HEK293T (cell line): ENCODE measurements around the gene TBC1D30.

ENCODE experiments used
- BHLHE40 ChIP-seq: fragments of 450-650 bp; IDR thresholded peaks from 2 replicates; pipeline ENCODE4 v1.6.1; 2016; ENCODE audit warnings: mild to moderate bottlenecking, moderate library complexity, borderline replicate concordance
- CTBP1 ChIP-seq: fragments of 450-650 bp; IDR thresholded peaks from 2 replicates; pipeline ENCODE4 v1.6.1; 2016; ENCODE audit warnings: borderline replicate concordance
- FOXM1 ChIP-seq: fragments of 450-650 bp; IDR thresholded peaks from 2 replicates; pipeline ENCODE4 v1.6.1; 2017; ENCODE audit warnings: mild to moderate bottlenecking, borderline replicate concordance
- SP1 ChIP-seq: fragments of 450-650 bp; IDR thresholded peaks from 2 replicates; pipeline ENCODE4 v1.6.1; 2017
- TARDBP ChIP-seq: fragments of 450-650 bp; IDR thresholded peaks from 2 replicates; pipeline ENCODE4 v1.6.1; 2016

DNA sequence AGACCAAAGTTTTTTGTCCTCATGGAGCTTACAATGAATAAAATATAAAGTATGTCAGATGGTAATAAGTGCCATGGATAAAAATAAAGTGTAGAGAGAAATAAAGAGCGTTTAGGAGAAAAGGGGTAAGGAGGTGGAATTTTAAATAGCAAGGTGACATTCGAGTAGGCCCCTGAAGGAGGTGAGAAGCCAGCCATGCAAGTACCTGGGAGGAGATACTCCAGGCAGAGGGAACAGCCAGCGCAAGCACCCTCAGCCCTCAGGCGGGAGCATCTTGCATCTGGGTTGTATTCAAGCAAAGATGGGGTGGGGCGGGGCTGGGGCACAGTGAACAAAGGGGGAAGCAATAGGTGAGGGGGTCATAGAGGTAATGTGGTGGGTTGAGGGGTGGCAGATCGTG lies 4.3 kb downstream of the TBC1D30 start:
- no peak for TF ChIP-seq TARDBP
- no peak for TF ChIP-seq FOXM1
- TF ChIP-seq BHLHE40 = no peak
- no peak for TF ChIP-seq SP1
- TF ChIP-seq CTBP1 = no peak
